SK-N-SH treated with all-trans-retinoic acid at 6 μM for 48 hours (cell line): Measurements from ENCODE around the gene ALDH1B1.

Experiments used
- BACH2 ChIP-seq: fragments of 250-450 bp; sonication (Bioruptor Pico); IDR thresholded peaks from 2 replicates; pipeline ENCODE4 v1.9.0; 2021; ENCODE audit warnings: mild to moderate bottlenecking, borderline replicate concordance
- CREB5 ChIP-seq: fragments of 250-450 bp; sonication (Bioruptor Pico); IDR thresholded peaks from 2 replicates; pipeline ENCODE4 v1.5.1; 2020; ENCODE audit warnings: low read depth, mild to moderate bottlenecking, moderate library complexity
- PPARA ChIP-seq: fragments of 250-450 bp; sonication (Bioruptor Pico); IDR thresholded peaks from 2 replicates; pipeline ENCODE4 v1.5.0; 2020; ENCODE audit warnings: mild to moderate bottlenecking, borderline replicate concordance
- SNAI2 ChIP-seq: fragments of 250-450 bp; sonication (Bioruptor Pico); IDR thresholded peaks from 2 replicates; pipeline ENCODE4 v1.5.0; 2020; ENCODE audit warnings: mild to moderate bottlenecking, moderate library complexity
- TSHZ2 ChIP-seq: fragments of 250-450 bp; sonication (Bioruptor Pico); IDR thresholded peaks from 2 replicates; pipeline ENCODE4 v1.5.0; 2020; ENCODE audit warnings: mild to moderate bottlenecking, moderate library complexity
- ZFP3 ChIP-seq: fragments of 250-450 bp; sonication (Bioruptor Pico); IDR thresholded peaks from 2 replicates; pipeline ENCODE4 v1.5.0; 2020; ENCODE audit warnings: mild to moderate bottlenecking, moderate library complexity
- ZFP30 ChIP-seq: fragments of 450-650 bp; formaldehyde crosslinking; IDR thresholded peaks from 2 replicates; pipeline ENCODE4 v1.5.0; 2022; ENCODE audit warnings: mild to moderate bottlenecking, moderate library complexity
- ZNF565 ChIP-seq: fragments of 450-650 bp; formaldehyde crosslinking; conservative IDR thresholded peaks from 2 replicates; pipeline ENCODE4 v1.5.0; 2020; ENCODE audit warnings: low read depth, mild to moderate bottlenecking, moderate library complexity
- ZNF8 ChIP-seq: fragments of 450-650 bp; formaldehyde crosslinking; IDR thresholded peaks from 2 replicates; pipeline ENCODE4 v1.5.0; 2020; ENCODE audit warnings: mild to moderate bottlenecking, moderate library complexity

GRCh38 chr9:38363589-38363925 lies 28.9 kb upstream of the ALDH1B1 start:
- TF ChIP-seq SNAI2 (no peak), PPARA (CRISPR knock-in tag) (no peak), ZFP30 (CRISPR knock-in tag) (no peak), ZNF8 (CRISPR knock-in tag) (no peak), ZNF565 (CRISPR knock-in tag) (no peak), CREB5 (CRISPR knock-in tag) (no peak), BACH2 (no peak), TSHZ2 (CRISPR knock-in tag) (no peak), ZFP3 (CRISPR knock-in tag) (no peak)
